ENCODE measurements around the gene TNFRSF6B. TPM values are rescaled to one million over a fixed set of nuclear protein-coding genes. Genes with fewer than 3 reads are reported as not detected.

TNFRSF6B gene
- total RNA-seq, 1 experiment from 2014 or later = not detected

DNA sequence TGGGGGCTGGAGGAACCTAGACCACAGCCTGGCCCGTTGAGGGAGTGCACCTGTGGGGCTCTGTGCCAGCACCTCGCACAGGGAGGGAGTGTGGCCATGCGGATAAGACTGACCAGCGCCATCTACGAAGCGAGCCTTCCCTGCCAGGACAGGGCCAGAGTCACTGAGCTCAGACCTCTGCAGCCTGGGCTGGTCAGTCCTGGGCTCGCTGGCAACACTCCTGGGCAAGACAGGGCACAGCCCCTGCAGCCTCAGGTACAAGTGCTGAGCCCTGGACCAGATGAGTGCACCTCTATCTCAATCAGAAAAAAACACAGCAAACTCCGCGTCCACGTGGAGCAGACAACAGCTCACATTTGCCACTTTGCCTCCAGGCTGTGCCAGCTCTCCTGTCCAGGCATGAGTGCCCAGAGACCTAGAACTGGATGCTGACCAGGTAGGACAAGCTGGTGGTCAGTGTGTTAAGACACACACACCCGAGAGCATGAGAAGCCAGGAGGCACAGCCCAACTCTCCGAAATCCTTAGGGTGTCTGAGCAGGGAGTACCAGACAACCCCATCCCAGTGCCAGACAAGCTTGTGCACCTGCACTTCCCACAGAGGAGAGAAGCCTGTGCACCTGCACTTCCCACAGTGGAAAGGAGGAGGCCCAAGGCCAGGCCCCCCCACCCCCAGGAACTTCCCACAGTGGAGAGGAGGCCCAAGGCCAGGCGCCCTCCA, 6.5 kb downstream of the TNFRSF6B start:
- H3K4me3 ChIP-seq (ENCODE audit: low read depth in 2 of 2, low read length in 2 of 2) = no peak overlapping the region
- no peak for ATAC-seq
- peak overlapping the region; percentile 41 for H3K27ac ChIP-seq (ENCODE audit: low read length)
- DNase-seq (ENCODE audit: low read depth, low spot score) = no peak
- H3K4me1 ChIP-seq (ENCODE audit: control insufficient read depth, insufficient read depth, low read length) = peaks cover 63% of the 10 kb centered on the region
- no TSS peak for BruUV-seq (replicated peaks)
- CTCF ChIA-PET = interaction anchor here (0.6 kb wide), 1 partner anchor 206 kb away, joined by 3 read pairs; no protein-coding TSS in a partner anchor
- in situ Hi-C loops (cut with HindIII; ENCODE audit: low pct_unique_long_range_greater_than_20kb, low sequenced_read_pairs) = no loop called here
- POLR2A ChIA-PET = interaction anchor here (0.6 kb wide), 1 partner anchor 129 kb away, joined by 3 read pairs; the partner anchor contains the start of gene HELZ2
- no peaks in the 10 kb centered on the region for H3K9me3 ChIP-seq (ENCODE audit: control insufficient read depth, insufficient read depth, low read depth, low read length)
- H3K36me3 ChIP-seq (ENCODE audit: control insufficient read depth, insufficient read depth, low read length) = peaks cover 9% of the 10 kb centered on the region; the same call in 1 of the 2 replicates
- intact Hi-C loops (cut with micrococcal nuclease; ENCODE audit: unreplicated experiment) = no loop called here
- H3K27me3 ChIP-seq (ENCODE audit: control insufficient read depth, insufficient read depth, low read length) = no peaks in the 10 kb centered on the region
- TF ChIP-seq SIN3A (IDR thresholded peaks at IDR 0.05; ENCODE audit: borderline replicate concordance, insufficient read depth, low read depth, low read length) (no peak), POLR2AphosphoS5 (IDR thresholded peaks at IDR 0.05; ENCODE audit: low read depth, low read length) (peak; percentile 41; the same call in 1 of the 2 replicates), TCF7L2 (IDR thresholded peaks at IDR 0.05; ENCODE audit: low read depth, low read length) (no peak)
- TF ChIP-seq, protein P1, sequence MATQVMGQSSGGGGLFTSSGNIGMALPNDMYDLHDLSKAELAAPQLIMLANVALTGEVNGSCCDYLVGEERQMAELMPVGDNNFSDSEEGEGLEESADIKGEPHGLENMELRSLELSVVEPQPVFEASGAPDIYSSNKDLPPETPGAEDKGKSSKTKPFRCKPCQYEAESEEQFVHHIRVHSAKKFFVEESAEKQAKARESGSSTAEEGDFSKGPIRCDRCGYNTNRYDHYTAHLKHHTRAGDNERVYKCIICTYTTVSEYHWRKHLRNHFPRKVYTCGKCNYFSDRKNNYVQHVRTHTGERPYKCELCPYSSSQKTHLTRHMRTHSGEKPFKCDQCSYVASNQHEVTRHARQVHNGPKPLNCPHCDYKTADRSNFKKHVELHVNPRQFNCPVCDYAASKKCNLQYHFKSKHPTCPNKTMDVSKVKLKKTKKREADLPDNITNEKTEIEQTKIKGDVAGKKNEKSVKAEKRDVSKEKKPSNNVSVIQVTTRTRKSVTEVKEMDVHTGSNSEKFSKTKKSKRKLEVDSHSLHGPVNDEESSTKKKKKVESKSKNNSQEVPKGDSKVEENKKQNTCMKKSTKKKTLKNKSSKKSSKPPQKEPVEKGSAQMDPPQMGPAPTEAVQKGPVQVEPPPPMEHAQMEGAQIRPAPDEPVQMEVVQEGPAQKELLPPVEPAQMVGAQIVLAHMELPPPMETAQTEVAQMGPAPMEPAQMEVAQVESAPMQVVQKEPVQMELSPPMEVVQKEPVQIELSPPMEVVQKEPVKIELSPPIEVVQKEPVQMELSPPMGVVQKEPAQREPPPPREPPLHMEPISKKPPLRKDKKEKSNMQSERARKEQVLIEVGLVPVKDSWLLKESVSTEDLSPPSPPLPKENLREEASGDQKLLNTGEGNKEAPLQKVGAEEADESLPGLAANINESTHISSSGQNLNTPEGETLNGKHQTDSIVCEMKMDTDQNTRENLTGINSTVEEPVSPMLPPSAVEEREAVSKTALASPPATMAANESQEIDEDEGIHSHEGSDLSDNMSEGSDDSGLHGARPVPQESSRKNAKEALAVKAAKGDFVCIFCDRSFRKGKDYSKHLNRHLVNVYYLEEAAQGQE (IDR thresholded peaks at IDR 0.05; ENCODE audit: insufficient read depth in 1 of 2, low read depth in 2 of 2, low read length in 1 of 2) = no peak
- TF ChIP-seq, protein P2, sequence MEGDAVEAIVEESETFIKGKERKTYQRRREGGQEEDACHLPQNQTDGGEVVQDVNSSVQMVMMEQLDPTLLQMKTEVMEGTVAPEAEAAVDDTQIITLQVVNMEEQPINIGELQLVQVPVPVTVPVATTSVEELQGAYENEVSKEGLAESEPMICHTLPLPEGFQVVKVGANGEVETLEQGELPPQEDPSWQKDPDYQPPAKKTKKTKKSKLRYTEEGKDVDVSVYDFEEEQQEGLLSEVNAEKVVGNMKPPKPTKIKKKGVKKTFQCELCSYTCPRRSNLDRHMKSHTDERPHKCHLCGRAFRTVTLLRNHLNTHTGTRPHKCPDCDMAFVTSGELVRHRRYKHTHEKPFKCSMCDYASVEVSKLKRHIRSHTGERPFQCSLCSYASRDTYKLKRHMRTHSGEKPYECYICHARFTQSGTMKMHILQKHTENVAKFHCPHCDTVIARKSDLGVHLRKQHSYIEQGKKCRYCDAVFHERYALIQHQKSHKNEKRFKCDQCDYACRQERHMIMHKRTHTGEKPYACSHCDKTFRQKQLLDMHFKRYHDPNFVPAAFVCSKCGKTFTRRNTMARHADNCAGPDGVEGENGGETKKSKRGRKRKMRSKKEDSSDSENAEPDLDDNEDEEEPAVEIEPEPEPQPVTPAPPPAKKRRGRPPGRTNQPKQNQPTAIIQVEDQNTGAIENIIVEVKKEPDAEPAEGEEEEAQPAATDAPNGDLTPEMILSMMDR (IDR thresholded peaks at IDR 0.05) = no peak

DNA sequence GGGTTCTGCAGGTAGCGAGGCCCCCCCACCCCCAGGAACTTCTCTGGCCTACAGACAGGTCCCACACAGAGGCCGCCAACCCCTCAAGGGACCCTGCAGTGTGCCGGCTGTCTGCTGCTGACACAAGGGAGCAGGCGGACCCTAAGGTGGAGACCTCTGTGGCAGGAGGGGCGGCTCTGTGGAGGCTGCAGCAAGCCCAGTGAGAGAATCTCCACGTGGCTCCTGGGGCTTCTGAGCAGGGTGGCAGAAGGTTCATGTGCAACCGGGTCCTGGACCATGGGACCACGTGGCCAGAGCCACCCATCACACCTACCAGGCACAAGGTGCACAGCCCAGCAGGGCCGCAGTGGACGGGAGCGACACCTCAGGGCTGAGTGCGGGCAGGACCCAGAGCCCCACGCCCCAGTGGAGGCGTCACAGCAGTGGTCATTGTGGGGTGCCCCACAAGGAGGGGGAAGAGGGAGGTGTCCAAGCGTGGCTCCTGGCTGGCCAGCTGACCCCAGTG, 7.1 kb downstream of the TNFRSF6B start:
- DNase-seq (ENCODE audit: low read depth, low spot score) (no peak), ATAC-seq (no peak)
- no TSS peak for BruUV-seq (replicated peaks)
- H3K27me3 ChIP-seq (ENCODE audit: control insufficient read depth, insufficient read depth, low read length) = no peaks in the 10 kb centered on the region
- H3K27ac ChIP-seq (ENCODE audit: low read length) = no peak overlapping the region
- POLR2A ChIA-PET = no interaction called here
- H3K4me1 ChIP-seq (ENCODE audit: control insufficient read depth, insufficient read depth, low read length) = peaks cover 57% of the 10 kb centered on the region
- in situ Hi-C loops (cut with HindIII; ENCODE audit: low pct_unique_long_range_greater_than_20kb, low sequenced_read_pairs) = no loop called here
- H3K9me3 ChIP-seq (ENCODE audit: control insufficient read depth, insufficient read depth, low read depth, low read length) = no peaks in the 10 kb centered on the region
- TF ChIP-seq, protein P2 (IDR thresholded peaks at IDR 0.05) = no peak
- TF ChIP-seq POLR2AphosphoS5 (IDR thresholded peaks at IDR 0.05; ENCODE audit: low read depth, low read length) = no peak; the same call in 1 of the 2 replicates
- TF ChIP-seq TCF7L2 (IDR thresholded peaks at IDR 0.05; ENCODE audit: low read depth, low read length) = no peak
- no peak for TF ChIP-seq SIN3A (IDR thresholded peaks at IDR 0.05; ENCODE audit: borderline replicate concordance, insufficient read depth, low read depth, low read length)
- TF ChIP-seq, protein P1 (IDR thresholded peaks at IDR 0.05; ENCODE audit: insufficient read depth in 1 of 2, low read depth in 2 of 2, low read length in 1 of 2) = no peak
- CTCF ChIA-PET = no interaction called here
- peaks cover 9% of the 10 kb centered on the region; the same call in 1 of the 2 replicates for H3K36me3 ChIP-seq (ENCODE audit: control insufficient read depth, insufficient read depth, low read length)
- intact Hi-C loops (cut with micrococcal nuclease; ENCODE audit: unreplicated experiment) = no loop called here
- H3K4me3 ChIP-seq (ENCODE audit: low read depth in 2 of 2, low read length in 2 of 2) = no peak overlapping the region

All from Panc1 (cell line).